Colon (tissue), 2 donors: Measurements from ENCODE around the gene PTPRQ.

Source experiments
- FAIRE-seq: peaks from 2 replicates; lab custom pipeline; 2012; peaks lifted over from hg19 to GRCh38; lab: Jason Lieb, UNC
- donor health status: control.
- donor health status: control.

Gene PTPRQ

GRCh38 chr12:80559766-80560165 is 115.7 kb downstream of the PTPRQ start:
- no peak for FAIRE-seq

GRCh38 chr12:80565271-80565670 is 121.2 kb downstream of the PTPRQ start:
- FAIRE-seq: no peak

- no peak for FAIRE-seq
Measured at GRCh38 chr12:80567401-80567800, 123.4 kb downstream of the PTPRQ start.

- FAIRE-seq: no peak
Measured at GRCh38 chr12:80576641-80577418, 132.8 kb downstream of the PTPRQ start.

- FAIRE-seq: no peak
Measured at GRCh38 chr12:80580254-80580653, 136.2 kb downstream of the PTPRQ start.

- FAIRE-seq: no peak
Measured at GRCh38 chr12:80581783-80582182, 137.7 kb downstream of the PTPRQ start.

- no peak for FAIRE-seq
Measured at GRCh38 chr12:80582431-80582830, 138.4 kb downstream of the PTPRQ start.

GRCh38 chr12:80589077-80589476 is 145.0 kb downstream of the PTPRQ start:
- no peak for FAIRE-seq

- no peak for FAIRE-seq
Measured at GRCh38 chr12:80590085-80590484, 146.1 kb downstream of the PTPRQ start.

- FAIRE-seq: no peak
Measured at GRCh38 chr12:80593766-80594165, 149.7 kb downstream of the PTPRQ start.

- FAIRE-seq: no peak
Measured at GRCh38 chr12:80596509-80596908, 152.5 kb downstream of the PTPRQ start.

- no peak for FAIRE-seq
Measured at GRCh38 chr12:80598004-80598606, 154.1 kb downstream of the PTPRQ start.

GRCh38 chr12:80602455-80602854 is 158.4 kb downstream of the PTPRQ start:
- FAIRE-seq: no peak

- no peak for FAIRE-seq
Measured at GRCh38 chr12:80607361-80608135, 163.5 kb downstream of the PTPRQ start.

- FAIRE-seq: no peak
Measured at GRCh38 chr12:80617733-80618132, 173.7 kb downstream of the PTPRQ start.

GRCh38 chr12:80620281-80620680 is 176.2 kb downstream of the PTPRQ start:
- FAIRE-seq: no peak

GRCh38 chr12:80622271-80622670 is 178.2 kb downstream of the PTPRQ start:
- FAIRE-seq: no peak

- FAIRE-seq: no peak
Measured at GRCh38 chr12:80625051-80625450, 181.0 kb downstream of the PTPRQ start.

GRCh38 chr12:80625901-80626300 is 181.9 kb downstream of the PTPRQ start:
- FAIRE-seq: no peak

GRCh38 chr12:80627782-80628181 is 183.7 kb downstream of the PTPRQ start:
- peak; percentile 10 for FAIRE-seq

- FAIRE-seq: no peak
Measured at GRCh38 chr12:80632835-80633234, 188.8 kb downstream of the PTPRQ start.

GRCh38 chr12:80634903-80635302 is 190.9 kb downstream of the PTPRQ start:
- FAIRE-seq: no peak

- FAIRE-seq: no peak
Measured at GRCh38 chr12:80636832-80637231, 192.8 kb downstream of the PTPRQ start.
